Stimulated activated naive CD4-positive, alpha-beta T cell treated with Interleukin-2 at 50 U/mL for 16 hours (primary cell): ENCODE measurements around the gene TEX54.
"Not testable (repeated sequence)": the region's sequence is repeated elsewhere in the genome, so short reads cannot be mapped to it uniquely, and the experiment has no call there.

Experiments used
- DNase-seq: peaks from one replicate; lab custom pipeline; 2025; lab: John Stamatoyannopoulos, UW

Gene TEX54

DNA sequence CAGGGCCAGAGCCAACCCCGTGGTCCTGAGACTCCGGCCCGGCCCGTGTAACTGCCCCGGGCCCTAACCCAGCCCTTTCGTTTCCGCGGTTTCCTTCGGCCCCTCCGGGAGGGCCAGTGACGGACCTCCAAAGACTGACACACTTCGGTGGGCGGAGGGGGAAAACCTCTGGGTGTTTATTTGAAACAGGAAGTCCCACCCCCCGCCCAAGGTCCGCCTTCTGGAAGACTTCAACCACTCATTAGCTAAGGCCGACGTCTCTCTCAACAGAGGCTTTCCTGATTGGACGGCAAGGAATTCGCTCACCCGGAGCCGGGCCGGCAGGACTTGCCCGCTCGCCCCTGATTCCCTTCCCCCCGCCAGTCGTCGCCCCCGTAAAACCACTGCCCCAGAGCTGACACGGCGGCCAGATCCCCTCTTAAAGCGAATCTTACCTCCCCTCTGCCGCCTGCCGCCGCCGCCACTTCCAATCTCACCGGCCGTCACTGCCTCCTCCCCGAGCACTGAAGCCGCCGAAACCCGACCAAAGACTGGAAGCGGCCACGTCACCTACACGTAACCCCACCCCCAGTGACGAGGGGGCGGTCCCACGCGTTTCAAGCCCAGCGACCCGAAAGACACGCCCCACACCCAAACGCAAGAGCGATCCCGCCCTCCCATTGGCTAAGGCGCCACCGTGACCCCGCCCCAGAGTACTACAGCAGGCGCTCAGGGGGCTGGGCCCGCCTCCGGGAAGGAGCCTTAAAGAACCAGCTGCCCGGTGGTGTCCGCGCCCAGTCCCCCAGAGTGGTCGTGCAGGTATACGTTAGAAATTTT is 913 bp downstream of the TEX54 start, which contains the start of gene STX5:
TSS of gene STX5 (minus strand) at position 532 of the 816 bp plus-strand sequence. CDS start 808 bp downstream, outside the sequence.
- peak; percentile 98 for DNase-seq

DNA sequence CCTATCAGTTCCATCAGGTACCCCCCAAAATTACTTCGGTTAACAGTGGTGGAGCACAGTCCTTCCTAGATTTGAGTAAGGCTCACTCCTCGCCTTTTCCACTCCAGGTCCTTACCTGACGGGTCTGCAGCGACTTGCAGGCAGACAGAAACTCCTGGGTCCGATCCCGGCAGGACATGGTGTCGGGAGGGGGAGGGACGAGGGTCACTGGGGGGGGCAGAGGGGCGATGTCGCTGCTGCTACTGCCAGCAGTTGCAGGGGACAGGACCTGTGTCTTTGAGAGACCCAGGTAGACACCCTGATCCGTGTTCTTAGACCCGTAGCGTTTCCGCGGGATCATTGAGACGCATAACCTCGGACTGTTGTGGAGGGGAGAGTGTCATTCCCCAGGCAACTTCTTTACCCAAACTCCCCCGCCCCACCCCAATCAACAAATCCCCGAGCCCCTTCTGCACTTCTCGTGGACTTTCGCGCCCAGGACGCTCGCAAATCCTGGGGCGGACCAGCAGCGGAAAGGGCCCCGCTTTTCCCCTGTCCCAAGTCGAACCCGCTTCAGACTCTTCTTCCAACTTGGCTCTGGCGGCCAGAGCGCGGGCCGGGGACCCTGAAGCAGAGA is 1.6 kb downstream of the TEX54 start:
- DNase-seq: no peak

DNA sequence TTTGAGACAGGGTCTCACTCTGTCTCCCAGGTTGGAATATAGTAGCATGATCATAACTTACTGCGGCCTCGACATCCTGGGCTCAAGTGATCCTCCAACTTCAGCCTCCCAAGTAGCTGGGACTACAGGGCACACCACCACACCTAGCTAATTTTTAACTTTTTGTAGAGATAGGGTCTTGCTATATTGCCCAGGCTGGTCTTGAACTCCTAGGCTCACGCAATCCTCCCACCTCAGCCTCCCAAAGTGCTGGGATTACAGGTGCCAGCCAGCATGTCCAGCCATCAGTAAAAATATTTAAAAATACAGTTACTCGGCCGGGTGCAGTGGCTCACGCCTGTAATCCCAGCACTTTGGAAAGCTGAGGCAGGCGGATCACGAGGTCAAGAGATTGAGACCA is 4.5 kb downstream of the TEX54 start:
- not testable (repeated sequence) for DNase-seq

DNA sequence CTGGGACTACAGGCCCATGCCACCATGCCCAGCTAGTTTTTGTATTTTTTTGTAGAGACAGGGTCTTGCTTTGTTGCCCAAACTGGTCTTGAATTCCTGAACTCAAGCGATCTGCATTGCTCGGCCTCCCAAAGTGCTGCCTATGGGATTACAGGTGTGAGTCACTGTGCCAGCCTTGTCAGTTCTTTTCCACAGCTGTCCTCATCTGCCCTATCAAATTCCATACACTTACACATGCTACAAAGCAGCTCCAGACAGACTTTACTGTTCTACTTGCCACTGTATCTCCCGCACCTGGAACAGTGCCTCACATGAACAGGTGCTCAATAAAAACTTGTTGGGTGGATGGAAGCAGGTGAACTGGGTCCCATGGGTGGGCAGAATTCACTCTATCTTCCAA is 9.0 kb downstream of the TEX54 start:
- DNase-seq: no peak

DNA sequence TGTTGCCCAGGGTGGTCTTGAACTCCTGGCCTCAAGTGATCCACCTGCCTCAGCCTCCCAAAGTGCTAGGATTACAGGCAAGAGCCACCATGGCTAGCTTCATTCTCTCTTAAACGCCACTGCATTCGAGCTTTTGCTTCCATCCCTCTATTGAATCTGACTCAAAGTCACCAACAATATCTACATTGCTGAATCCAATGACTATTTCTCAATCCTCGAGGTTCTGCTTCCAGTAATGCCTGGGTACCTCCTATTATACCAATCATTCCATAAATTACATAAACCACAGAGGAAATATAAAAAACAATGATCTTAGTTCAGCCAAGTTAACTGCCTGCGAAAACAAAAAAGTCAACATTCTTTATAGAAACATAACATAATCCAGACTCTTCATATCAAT is 15.5 kb downstream of the TEX54 start:
- no peak for DNase-seq

DNA sequence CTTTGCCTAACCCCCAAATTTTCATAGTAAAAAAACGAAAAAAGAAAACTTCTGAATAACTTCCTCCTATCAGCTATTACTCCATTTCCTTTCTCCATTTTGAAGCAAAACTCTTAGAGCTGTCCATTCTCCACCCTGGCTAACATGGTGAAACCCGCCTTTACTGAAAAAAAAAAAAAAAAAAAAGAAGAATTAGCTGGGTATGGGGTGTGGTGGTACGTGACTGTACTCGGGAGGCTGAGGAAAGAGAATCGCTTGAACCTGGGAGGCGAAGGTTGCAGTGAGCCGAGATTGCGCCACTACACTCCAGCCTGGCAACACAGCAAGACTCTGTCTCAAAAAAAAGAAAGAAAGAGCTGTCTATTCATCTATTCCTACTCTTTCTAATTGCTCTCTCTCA is 16.1 kb downstream of the TEX54 start:
- DNase-seq: no peak

DNA sequence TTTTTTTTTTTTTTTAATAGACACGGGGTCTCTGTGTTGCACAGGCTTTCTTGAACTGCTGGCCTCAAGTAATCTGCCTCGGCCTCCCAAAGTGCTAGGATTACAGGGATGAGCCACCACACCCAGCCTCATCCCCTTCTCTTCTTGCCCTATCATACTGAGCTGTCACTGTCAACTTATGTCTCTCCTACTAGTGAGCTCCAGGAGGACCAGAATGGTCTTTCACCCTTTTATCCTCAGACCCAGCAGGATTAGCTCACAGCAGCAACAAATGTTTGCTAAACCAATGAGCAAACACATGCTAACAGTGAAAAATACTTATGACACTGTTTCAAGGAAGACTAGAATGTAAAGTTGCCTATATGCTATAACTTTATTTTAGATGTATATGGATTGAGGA is 21.0 kb downstream of the TEX54 start:
- no peak for DNase-seq

DNA sequence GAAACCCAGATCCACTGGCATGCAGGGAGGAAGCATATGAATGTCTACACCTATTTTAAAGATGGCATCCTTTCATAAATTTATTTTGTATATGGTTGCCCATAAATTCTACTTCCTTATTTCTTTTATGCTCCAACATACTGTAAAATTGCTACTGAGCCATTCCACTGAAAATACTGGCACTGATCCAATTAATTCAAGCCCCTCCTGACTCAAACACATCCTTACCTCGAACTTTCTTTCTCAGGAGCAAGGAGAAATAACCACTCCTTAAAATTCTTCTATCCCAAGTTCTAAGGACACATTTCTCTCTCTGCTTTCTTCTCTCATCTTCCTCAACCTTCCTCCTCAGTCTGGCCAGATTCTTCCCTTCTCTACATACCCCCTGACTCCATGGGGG is 21.9 kb downstream of the TEX54 start:
- DNase-seq: no peak

DNA sequence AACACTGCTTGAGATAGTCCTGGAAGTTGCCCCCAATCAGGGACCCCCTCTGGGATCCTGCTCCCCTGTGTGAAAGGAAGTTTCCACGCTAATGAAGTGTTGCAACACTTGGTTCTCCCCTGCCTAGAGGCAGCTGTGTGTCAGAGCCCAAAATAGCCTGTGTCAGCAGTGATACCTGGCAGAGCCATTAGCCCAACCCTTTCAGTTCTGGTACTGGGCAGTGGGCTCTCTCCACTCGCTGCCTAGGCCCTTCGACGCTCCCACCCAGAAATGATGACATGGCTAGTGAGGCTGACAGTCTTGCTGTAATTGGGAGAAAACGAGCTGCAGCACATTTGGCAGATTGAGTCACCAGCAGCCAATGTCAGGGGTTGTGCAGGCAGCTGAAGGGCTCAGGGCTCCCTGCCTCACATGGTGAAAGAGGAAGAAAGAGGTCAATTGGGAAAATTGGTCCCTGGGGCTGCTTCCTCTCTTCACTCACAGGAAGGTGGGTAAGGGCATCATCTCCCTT is 26.0 kb downstream of the TEX54 start:
- DNase-seq: no peak

DNA sequence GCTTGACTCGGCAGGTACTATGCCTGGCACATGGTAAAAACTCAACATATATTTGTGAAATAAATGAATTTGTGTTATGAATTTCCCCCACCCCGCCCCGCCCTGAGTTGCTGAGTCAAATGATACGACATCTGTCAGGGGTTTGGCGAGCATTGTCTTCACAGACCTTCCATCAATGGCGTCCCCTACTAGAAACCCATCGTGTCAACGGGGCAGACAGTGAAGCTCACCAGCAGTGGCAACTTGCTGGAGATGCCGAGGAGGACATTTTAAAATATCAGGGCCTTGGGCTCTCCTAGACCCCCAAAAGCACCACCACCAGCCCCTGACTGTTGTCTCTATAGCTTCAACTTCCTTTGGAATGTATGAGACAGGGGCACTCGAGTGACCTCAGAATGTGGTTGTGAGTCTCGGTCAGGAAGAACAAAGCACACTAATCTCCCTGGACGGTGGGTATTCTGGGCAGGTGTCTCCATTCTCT is 26.6 kb downstream of the TEX54 start:
- peak; percentile 43 for DNase-seq

DNA sequence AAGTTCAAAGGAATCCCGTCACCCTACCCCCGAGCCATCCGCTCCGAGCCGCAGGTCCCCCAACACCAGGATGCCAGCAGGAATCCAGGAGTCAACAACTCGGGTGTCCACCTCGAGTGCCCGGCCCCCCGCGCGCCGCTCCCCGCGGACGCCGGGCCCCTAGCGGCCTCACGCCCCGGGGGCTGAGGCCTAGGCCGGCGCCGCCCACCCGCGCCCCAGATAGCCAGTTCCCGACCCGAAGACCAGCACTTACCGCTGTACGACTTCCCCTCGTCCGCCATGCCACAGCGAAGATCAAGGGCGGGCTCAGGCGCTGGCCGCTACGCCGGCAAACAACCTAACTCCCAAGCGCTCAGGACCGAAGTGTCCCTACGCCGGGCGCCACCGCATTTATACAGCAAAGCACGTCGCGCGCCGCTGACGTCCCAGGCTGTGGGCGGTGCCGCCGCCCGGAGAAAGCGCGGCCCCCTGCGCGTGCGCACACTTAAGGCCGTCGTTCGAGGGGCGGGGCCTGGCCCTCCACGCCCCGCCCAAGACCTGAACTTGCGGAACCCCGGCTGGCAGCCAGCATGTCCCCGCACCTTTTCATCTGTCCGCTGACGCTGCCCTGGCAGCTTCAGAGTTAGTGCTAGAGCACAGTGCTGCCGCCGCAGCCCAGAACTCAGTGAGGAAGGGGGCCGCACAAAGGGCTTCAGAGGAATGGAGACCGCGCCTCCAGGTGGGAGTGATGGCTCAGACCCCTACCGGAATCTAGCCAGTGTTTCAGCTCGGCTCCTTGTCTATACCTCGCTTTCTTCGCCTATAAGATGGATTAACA is 27.4 kb downstream of the TEX54 start, which contains the start of gene NXF1:
TSS of gene NXF1 (minus strand) at position 365 of the 817 bp plus-strand sequence. CDS start at position 281, 84 bp downstream.
- DNase-seq: peak; percentile 91

DNA sequence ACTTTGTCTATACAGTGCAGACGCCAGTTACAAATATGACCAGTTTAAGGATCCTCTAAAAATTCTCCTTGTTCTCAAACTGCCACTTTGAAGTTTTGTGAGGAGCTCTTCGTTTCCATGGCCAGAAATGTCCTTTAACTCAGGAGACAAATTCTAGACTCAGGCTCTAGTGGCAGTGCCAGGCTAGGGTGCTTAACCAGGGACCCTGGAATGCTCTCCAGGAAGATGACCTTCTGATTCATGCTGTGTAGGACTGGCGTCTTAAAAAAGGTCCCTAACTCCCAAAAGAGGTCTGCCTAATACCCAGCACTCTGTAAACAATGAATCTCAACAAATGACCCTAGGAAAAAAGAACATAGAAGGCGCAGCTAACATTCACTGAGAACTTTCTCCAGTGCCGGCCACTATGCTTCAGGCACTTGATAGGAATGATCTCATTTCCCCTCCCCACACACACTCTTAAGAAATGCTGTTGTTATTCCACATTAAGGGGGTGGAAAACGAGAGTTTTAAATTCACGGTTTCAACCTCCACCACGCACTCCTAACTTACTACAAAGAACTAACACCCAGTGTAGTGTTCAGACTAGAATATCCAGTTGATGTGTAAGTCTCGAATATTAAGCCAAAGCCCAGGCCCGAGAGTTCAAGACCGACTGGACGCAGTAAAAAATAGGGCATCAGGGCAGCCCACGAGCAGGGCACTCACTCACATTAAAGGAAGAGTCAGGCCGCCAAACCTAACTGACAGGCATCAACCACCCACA is 28.1 kb downstream of the TEX54 start:
- DNase-seq: no peak

DNA sequence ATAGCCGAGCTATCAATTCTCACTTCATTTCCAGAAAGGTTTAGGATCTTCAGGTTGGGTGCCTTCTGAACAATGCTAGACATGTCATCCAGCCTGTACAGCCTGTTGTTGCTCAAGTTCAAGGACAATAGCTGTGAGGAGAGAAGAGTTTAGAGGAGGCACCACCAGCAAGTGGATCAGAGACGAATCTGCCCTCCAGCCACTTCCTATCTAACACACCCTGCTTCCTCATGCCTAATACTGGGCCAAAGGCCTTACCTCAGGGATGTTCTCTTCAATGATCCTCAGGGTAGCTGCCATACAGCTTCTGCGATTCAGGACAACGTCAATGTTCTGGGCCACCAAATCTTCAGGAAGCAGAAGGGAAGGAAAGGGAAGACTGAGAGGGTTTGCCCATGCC is 31.6 kb downstream of the TEX54 start:
- no peak for DNase-seq

DNA sequence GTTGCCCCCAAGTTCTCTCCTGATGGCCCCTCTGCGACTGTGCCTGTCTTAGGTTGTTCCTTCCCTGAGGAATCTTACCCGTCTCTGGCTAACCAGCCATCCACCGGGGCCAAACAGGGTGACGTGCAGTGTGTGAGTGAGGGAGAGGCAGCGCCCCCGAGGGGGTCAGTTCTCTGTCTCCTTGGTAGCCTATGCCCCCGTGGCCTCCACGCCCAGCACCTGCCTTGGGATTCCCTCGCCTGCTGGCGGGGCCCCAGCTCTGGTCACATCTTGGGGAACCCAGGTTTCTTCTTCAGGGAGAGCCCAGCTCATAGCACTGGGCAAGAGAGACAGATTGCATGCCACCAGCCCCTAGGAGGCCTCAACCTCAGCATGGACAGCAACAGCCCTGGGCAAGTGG is 33.2 kb downstream of the TEX54 start:
- DNase-seq: no peak

DNA sequence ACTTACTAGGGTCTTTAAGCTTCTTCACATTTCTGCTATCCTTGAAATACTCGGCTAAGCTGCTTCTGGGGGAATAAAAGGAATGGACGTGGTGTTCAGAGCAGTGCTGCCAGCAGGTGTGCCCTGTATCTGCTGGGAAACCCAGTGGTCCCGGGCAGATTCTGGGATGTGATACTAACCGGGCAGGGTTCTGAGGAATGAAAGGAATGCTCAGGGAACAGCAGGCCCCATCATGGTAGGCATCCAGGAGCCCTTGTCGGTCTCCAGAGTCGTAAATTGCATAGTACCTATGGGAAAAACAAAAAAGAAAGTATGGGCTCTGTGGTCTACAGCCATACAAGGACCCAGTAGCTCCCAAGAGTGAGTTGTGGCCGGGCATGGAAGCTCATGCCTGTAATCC is 36.4 kb downstream of the TEX54 start:
- DNase-seq: no peak

DNA sequence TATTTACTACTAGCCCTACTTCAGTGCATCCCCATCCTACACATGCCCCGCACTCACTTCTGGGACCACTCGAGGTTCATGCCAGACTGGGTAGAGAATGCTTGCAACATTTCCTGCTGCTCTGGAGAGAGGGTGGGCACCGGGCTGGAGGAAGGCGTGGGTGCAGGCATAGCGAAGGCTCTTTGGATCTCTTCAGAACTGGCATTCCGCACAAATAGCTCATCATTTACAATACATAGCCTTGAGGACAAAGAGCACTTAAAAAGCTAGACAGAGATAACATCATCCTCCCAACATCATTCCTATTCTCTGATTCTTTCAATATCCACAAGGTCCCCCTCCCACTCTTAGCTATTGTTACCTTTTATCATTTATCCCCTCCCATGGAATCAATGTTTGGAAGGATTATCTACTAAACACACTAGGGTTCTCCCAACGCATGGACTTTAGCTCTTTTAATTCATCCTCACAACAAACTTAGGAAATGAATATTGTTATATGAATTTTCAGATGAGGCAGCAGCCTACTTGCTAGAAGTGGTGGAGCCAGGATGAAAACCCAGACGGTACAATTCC is 38.4 kb downstream of the TEX54 start:
- DNase-seq: no peak

DNA sequence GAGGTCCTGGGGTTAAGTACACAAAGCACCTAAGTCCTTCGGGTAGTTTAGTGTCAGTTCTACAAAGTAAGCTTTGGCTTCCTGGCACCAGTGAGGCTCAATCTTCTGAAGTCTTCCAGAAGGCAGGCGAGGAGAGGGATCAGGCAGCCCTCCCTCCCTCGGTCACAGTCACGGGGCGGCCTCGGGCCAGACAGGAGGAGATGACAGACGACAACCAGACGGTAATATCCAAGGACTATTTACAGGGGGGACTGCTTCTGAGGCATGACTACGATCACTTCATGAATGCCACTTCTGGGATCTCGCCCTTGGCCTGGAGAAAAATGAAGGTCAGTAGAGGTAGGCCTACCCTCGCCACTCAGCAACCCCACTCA is 40.5 kb downstream of the TEX54 start:
- no peak for DNase-seq

DNA sequence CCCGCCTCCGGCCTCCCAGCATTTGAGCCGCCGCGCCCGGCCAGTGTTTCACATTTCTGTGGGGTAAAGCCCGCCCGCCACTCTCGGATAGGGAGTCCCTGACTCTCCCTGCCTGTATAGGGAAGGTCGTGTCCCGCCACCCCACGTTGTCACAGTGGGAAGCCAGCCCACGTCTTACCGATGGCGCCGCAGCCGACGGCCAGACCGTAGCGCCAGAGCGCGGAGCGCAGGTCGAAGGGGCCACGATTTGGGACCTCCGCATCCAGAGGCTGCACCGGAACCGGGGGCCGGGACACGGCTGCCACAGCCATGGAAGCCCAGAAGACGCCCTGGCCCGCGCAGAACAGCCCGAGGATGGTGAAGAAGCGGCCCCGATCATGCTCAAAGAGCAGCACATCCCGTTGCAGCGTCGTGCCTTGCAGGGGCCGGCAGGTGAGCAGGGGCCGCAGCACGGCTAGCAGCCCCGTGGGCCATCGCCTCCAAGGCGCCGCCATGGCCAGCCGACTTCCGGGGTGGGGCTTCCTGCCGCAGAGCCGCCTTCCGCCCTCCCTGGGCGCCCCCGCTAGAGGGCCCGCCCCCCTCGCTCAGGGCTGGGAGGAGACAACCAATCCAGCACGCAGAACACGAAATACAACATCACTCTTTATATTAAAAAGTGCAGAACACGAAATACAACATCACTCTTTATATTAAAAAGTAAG is 41.0 kb downstream of the TEX54 start, which contains the start of gene TMEM223:
TSS of gene TMEM223 (minus strand) at position 506 of the 701 bp plus-strand sequence. CDS start at position 494, 12 bp downstream.
- DNase-seq: peak; percentile 90

DNA sequence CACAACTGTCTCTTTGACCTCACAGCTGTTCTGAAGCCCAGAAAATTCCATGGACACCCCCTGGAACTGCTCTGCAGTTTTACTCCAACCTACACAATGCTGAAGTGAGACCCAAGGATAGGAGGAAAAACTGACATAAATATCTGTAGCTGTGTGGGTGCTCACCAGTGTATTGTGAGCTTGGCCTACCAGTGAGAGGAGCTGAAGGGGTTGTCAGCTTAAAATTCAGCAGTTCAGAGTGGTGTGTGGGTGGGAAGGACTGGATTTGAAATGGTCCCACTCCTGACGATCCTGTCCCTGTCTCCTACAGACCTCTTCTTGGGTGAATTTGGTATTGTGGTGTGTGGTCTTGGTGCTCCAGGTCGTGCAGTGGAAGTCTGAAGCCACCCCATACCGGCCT is 43.1 kb downstream of the TEX54 start:
- DNase-seq: no peak

DNA sequence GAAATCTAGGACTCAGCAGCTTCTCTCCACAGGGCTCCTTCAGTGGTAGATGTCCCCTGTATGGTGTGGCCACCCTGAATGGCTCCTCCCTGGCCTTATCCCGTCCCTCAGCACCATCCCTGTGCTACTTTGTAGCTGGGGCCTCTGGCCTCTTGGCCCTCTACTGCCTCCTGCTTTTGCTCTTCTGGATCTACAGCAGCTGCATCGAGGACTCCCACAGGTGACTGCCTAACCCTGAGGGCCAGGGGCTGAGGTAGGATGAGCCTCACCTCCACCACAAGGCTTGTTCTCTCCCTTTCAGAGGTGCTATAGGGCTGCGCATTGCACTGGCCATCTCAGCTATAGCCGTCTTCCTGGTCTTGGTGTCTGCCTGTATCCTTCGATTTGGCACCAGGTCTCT is 43.6 kb downstream of the TEX54 start:
- DNase-seq: no peak
